Psoas muscle (tissue), 8 donors: ENCODE data around the gene EPC2. TPM values are rescaled to one million over a fixed set of nuclear protein-coding genes. Genes with fewer than 3 reads are reported as not detected.
"Not testable (repeated sequence)": the region's sequence is repeated elsewhere in the genome, so short reads cannot be mapped to it uniquely, and the experiment has no call there.

Experiments
- ATAC-seq, 4 donors: fragments of 200-7000 bp; cut with Tn5 transposase; one replicate each; pipeline ENCODE4 v1.9.1; 2020; ENCODE audit warnings: moderate library complexity in 3 of 4, mild to moderate bottlenecking in 2 of 4
- DNase-seq, 2 donors: peaks; one replicate each; pipeline ENCODE4 v3.0.0-alpha.2; 2020
- H3K27ac ChIP-seq: fragments of 200-600 bp; one replicate; pipeline ENCODE4 v1.8.0; 2022
- H3K27me3 ChIP-seq, 3 donors: fragments of 200-600 bp in 1 of 3; one replicate each; pipeline versions ENCODE4 v1.6.1 to v1.8.0; 2013 to 2022; ENCODE audit warnings: low read length in 2 of 3, mild to moderate bottlenecking in 2 of 3, moderate library complexity in 1 of 3; ENCODE audit not compliant: insufficient read depth in 3 of 3
- H3K36me3 ChIP-seq, 2 donors: fragments of 200-600 bp in 1 of 2; one replicate each; pipeline versions ENCODE4 v1.6.1 to v1.8.0; 2013 to 2022; ENCODE audit warnings: low read depth in 1 of 2, mild to moderate bottlenecking in 1 of 2, moderate library complexity in 1 of 2; ENCODE audit not compliant: insufficient read depth in 1 of 2
- H3K4me1 ChIP-seq: fragments of 200-600 bp; one replicate; pipeline ENCODE4 v1.8.0; 2022
- H3K4me3 ChIP-seq: fragments of 200-600 bp; one replicate; pipeline ENCODE4 v1.8.0; 2022; ENCODE audit warnings: mild to moderate bottlenecking
- H3K9me3 ChIP-seq: fragments of 200-600 bp; one replicate; pipeline ENCODE4 v1.8.0; 2022
- CTCF ChIP-seq: fragments of 200-600 bp; IDR thresholded peaks from one replicate; pipeline ENCODE4 v1.8.0; 2022; ENCODE audit warnings: antibody characterized with exemption
- WGBS, 3 donors: extraction: QIAGEN DNeasy Blood & Tissue Kit; methylation state at CpG; one replicate each; pipeline versions ENCODE4 v1.1.6 to v1.1.7; 2013; 5-methylcytosine and 5-hydroxymethylcytosine counted together
- intact Hi-C, 2 donors: fragments of 100-400 bp; cut with DNase I; formaldehyde crosslinking; loops; one replicate each; pipeline versions ENCODE4 v1.11.0 to v1.14.2; 2022
- polyA plus RNA-seq, 3 donors: library from polyadenylated mRNA; stranded (reverse); fragments of 200-250 nt; gene quantifications; one replicate each; pipeline ENCODE4 v1.2.3, GENCODE V29; 2013
- total RNA-seq, 4 donors: library from RNA; stranded (reverse); fragmentation: NEBNext Ultra II Directional in 2 of 4; extraction: Animal tissue kit (Norgen Biotek cat#: 25700) in 2 of 4; gene quantifications; one replicate each; pipeline versions ENCODE4 v1.2.1 to v1.2.4, GENCODE V29; 2021 to 2023
- donor health status: healthy with polysubstance abuse.
- donor health status: DM: no; HTN: no; CAD: no; lungs with moderate emphysema.
- donor health status: Bipolar disorder and iron deficiency.
- donor health status: healthy.
- donor health status: DM: yes; HTN: yes; CAD: no.
- donor health status: DM: no; HTN: no; CAD: no.
- donor health status: DM: no; HTN: no; CAD: no.
- donor health status: DM: yes; HTN: yes; CAD: no.

EPC2 gene
- total and polyA plus RNA-seq, 7 donors, result 6.3 to 21.4 (median 15.7) TPM

- peaks cover 90% of the 10 kb centered on the region for H3K4me1 ChIP-seq
- intact Hi-C loops, result no loop called here
- no peak overlapping the region for H3K4me3 ChIP-seq
Observed at GRCh38 chr2:148656516-148656915, 12.0 kb downstream of the EPC2 start.

GRCh38 chr2:148658807-148659722 lies 14.5 kb downstream of the EPC2 start:
- H3K4me3 ChIP-seq, result no peak overlapping the region
- 65 to 69% (median 67%) methylated on average over 2 of the region's 2 CpGs for WGBS, 3 donors
- ATAC-seq, result no peak
- DNase-seq, result no peak
- TF ChIP-seq CTCF, result no peak
- intact Hi-C loops, result no loop called here
- H3K36me3 ChIP-seq, result no peaks in the 10 kb centered on the region
- peaks cover 66% of the 10 kb centered on the region for H3K4me1 ChIP-seq
- no peaks in the 10 kb centered on the region for H3K27me3 ChIP-seq
- no peaks in the 10 kb centered on the region for H3K9me3 ChIP-seq
- no peak overlapping the region for H3K27ac ChIP-seq

More at GRCh38 chr2:148656516-148656915, 12.0 kb downstream of the EPC2 start:
- ATAC-seq (no peak), DNase-seq (no peak)
- Histone ChIP-seq H3K27me3 (no peaks in the 10 kb centered on the region), H3K27ac (no peak overlapping the region), H3K9me3 (no peaks in the 10 kb centered on the region), H3K36me3 (no peaks in the 10 kb centered on the region)
- 91 to 95% (median 94%) methylated on average over 1 of the region's 1 CpG for WGBS, 3 donors
- no peak for TF ChIP-seq CTCF

GRCh38 chr2:148660999-148661398 lies 16.4 kb downstream of the EPC2 start:
- DNase-seq, result no peak
- Histone ChIP-seq H3K4me3 (no peak overlapping the region), H3K4me1 (peaks cover 51% of the 10 kb centered on the region), H3K27ac (no peak overlapping the region), H3K36me3 (no peaks in the 10 kb centered on the region), H3K27me3 (no peaks in the 10 kb centered on the region), H3K9me3 (no peaks in the 10 kb centered on the region)
- TF ChIP-seq CTCF, result no peak
- no peak for ATAC-seq
- intact Hi-C loops, result no loop called here

- H3K27me3 ChIP-seq, H3K27ac ChIP-seq, H3K36me3 ChIP-seq, DNase-seq, H3K4me3 ChIP-seq, H3K9me3 ChIP-seq, ATAC-seq, intact Hi-C loops: not testable (repeated sequence)
- 96 to 99% (median 97%) methylated on average over 8 of the region's 8 CpGs for WGBS, 3 donors
- H3K4me1 ChIP-seq, result peaks cover 44% of the 10 kb centered on the region
Observed at GRCh38 chr2:148662332-148662731, 17.8 kb downstream of the EPC2 start.

- Histone ChIP-seq H3K4me1 (peaks cover 36% of the 10 kb centered on the region), H3K9me3 (no peaks in the 10 kb centered on the region), H3K4me3 (no peak overlapping the region), H3K27me3 (no peaks in the 10 kb centered on the region), H3K27ac (no peak overlapping the region), H3K36me3 (no peaks in the 10 kb centered on the region)
- 92 to 99% (median 98%) methylated on average over 8 of the region's 8 CpGs for WGBS, 3 donors
- ATAC-seq (no peak), DNase-seq (no peak)
- TF ChIP-seq CTCF, result no peak
- intact Hi-C loops, result no loop called here
Observed at GRCh38 chr2:148664229-148664628, 19.7 kb downstream of the EPC2 start.
